H1 (cell line): ENCODE data around the gene MAP2K5. TPM values are rescaled to one million over a fixed set of nuclear protein-coding genes. Genes with fewer than 3 reads are reported as not detected.

Experiments
- CTCF ChIA-PET: fragments of 300-600 bp; sonication (Branson Sonifier 250); formaldehyde crosslinking; loops from one replicate; lab custom pipeline; 2021; ENCODE audit not compliant: partially characterized antibody; lab: Charles Lee
- POLR2A ChIA-PET: fragments of 300-600 bp; sonication (Branson Sonifier 250); formaldehyde crosslinking; loops from one replicate; lab custom pipeline; 2021; ENCODE audit warnings: inconsistent platforms; ENCODE audit not compliant: partially characterized antibody; lab: Charles Lee
- DNase-seq, 2 experiments: peaks; one replicate each; pipeline versions ENCODE4 v3.0.0 to v3.0.0-alpha.2; 2010 to 2022; ENCODE audit warnings: low spot score in 2 of 2, low read depth in 1 of 2, mixed read lengths in 1 of 2
- FAIRE-seq: peaks from 2 replicates; lab custom pipeline; 2011; peaks lifted over from hg19 to GRCh38; lab: Jason Lieb, UNC
- H2AFZ ChIP-seq: 2 replicates; pipeline ENCODE4 v1.8.1; 2012; ENCODE audit warnings: low read length, inconsistent platforms
- H2AK5ac ChIP-seq: 2 replicates; pipeline ENCODE4 v1.6.1; 2013; ENCODE audit warnings: low read depth, low read length
- H2BK120ac ChIP-seq: replicated peaks from 2 replicates; pipeline ENCODE3; 2013; ENCODE audit warnings: low read depth, low read length, inconsistent platforms
- H2BK12ac ChIP-seq: 2 replicates; pipeline ENCODE4 v1.6.1; 2013; ENCODE audit warnings: low read depth, low read length
- H2BK15ac ChIP-seq: 2 replicates; pipeline ENCODE4 v1.6.1; 2013; ENCODE audit warnings: low read length
- H2BK20ac ChIP-seq: 2 replicates; pipeline ENCODE4 v1.6.1; 2013; ENCODE audit warnings: low read length
- H2BK5ac ChIP-seq: 2 replicates; pipeline ENCODE4 v1.6.1; 2013; ENCODE audit warnings: low read depth, low read length
- H3K14ac ChIP-seq: 2 replicates; pipeline ENCODE4 v1.6.1; 2013; ENCODE audit warnings: inconsistent platforms; ENCODE audit not compliant: insufficient read length
- H3K18ac ChIP-seq: 2 replicates; pipeline ENCODE4 v1.6.1; 2013; ENCODE audit warnings: low read length; ENCODE audit errors: extremely low read depth
- H3K23ac ChIP-seq: 2 replicates; pipeline ENCODE4 v1.6.1; 2013; ENCODE audit warnings: inconsistent platforms; ENCODE audit not compliant: insufficient read length
- H3K23me2 ChIP-seq: 2 replicates; pipeline ENCODE4 v1.6.1; 2013; ENCODE audit warnings: low read depth, low read length
- H3K27ac ChIP-seq: 2 replicates; pipeline ENCODE4 v1.6.1; 2011; ENCODE audit warnings: low read depth, low read length, inconsistent platforms
- H3K27me3 ChIP-seq, 4 experiments: replicated peaks in 1 of 4; 1 replicate in 1 of 4; 2 replicates in 3 of 4; pipeline versions ENCODE4 v1.6.1 to v1.8.1; 2011 to 2013; ENCODE audit warnings: low read length in 3 of 4, mild to moderate bottlenecking in 3 of 4, inconsistent platforms in 2 of 4, mixed read lengths in 2 of 4, moderate library complexity in 1 of 4; ENCODE audit not compliant: control insufficient read depth in 3 of 4, insufficient read depth in 3 of 4; ENCODE audit errors: extremely low read depth in 1 of 4
- H3K36me3 ChIP-seq, 4 experiments: 2 replicates each; pipeline versions ENCODE4 v1.6.1 to v1.8.1; 2011 to 2013; ENCODE audit warnings: mild to moderate bottlenecking in 4 of 4, low read length in 3 of 4, moderate library complexity in 2 of 4, control low read depth in 1 of 4, inconsistent platforms in 1 of 4; ENCODE audit not compliant: insufficient read depth in 4 of 4, control insufficient read depth in 2 of 4
- H3K4ac ChIP-seq: replicated peaks from 2 replicates; pipeline ENCODE3; 2013; ENCODE audit warnings: low read length, low read depth, mixed read lengths, inconsistent platforms; ENCODE audit not compliant: insufficient read length
- H3K4me1 ChIP-seq, 4 experiments: replicated peaks in 1 of 4; 1 replicate in 1 of 4; 2 replicates in 3 of 4; pipeline versions ENCODE4 v1.6.1 to v1.8.1; 2011 to 2013; ENCODE audit warnings: low read length in 3 of 4, inconsistent platforms in 2 of 4, mixed read lengths in 1 of 4; ENCODE audit not compliant: insufficient read depth in 4 of 4, control insufficient read depth in 3 of 4
- H3K4me2 ChIP-seq, 2 experiments: 2 replicates each; pipeline versions ENCODE4 v1.6.1 to v1.8.1; 2011 to 2013; ENCODE audit warnings: low read depth in 2 of 2, low read length in 2 of 2, control low read depth in 1 of 2, inconsistent platforms in 1 of 2, mild to moderate bottlenecking in 1 of 2; ENCODE audit not compliant: insufficient read depth in 1 of 2
- H3K4me3 ChIP-seq, 4 experiments: fragments of 200-600, 300-600 bp in 1 of 4; sonication (generic), shearing (Covaris generic), sonication (Bioruptor Twin) in 1 of 4; 2 replicates each; pipeline versions ENCODE4 v1.5.1 to v1.8.1; 2011 to 2016; ENCODE audit warnings: low read length in 4 of 4, low read depth in 3 of 4, control low read depth in 2 of 4, inconsistent platforms in 2 of 4, mild to moderate bottlenecking in 2 of 4, mixed read lengths in 1 of 4, moderate library complexity in 1 of 4; ENCODE audit not compliant: insufficient read depth in 2 of 4; ENCODE audit errors: extremely low read depth in 1 of 4
- H3K56ac ChIP-seq: replicated peaks from 2 replicates; pipeline ENCODE3; 2013; ENCODE audit warnings: low read depth, mild to moderate bottlenecking, mixed read lengths, low read length, inconsistent platforms; ENCODE audit not compliant: insufficient read length
- H3K79me1 ChIP-seq: 2 replicates; pipeline ENCODE4 v1.6.1; 2013; ENCODE audit warnings: low read depth, low read length, control low read depth
- H3K79me2 ChIP-seq, 2 experiments: 2 replicates each; pipeline versions ENCODE4 v1.6.1 to v1.8.1; 2012 to 2013; ENCODE audit warnings: low read length in 2 of 2, mild to moderate bottlenecking in 2 of 2, inconsistent platforms in 1 of 2; ENCODE audit not compliant: insufficient read depth in 2 of 2, control insufficient read depth in 1 of 2
- H3K9ac ChIP-seq, 4 experiments: replicated peaks in 1 of 4; 1 replicate in 1 of 4; 2 replicates in 3 of 4; pipeline versions ENCODE4 v1.6.1 to v1.8.1; 2011 to 2013; ENCODE audit warnings: low read depth in 3 of 4, low read length in 3 of 4, control low read depth in 2 of 4, mild to moderate bottlenecking in 2 of 4, moderate library complexity in 2 of 4, inconsistent platforms in 1 of 4; ENCODE audit errors: extremely low read depth in 1 of 4
- H3K9me3 ChIP-seq, 2 experiments: 2 replicates each; pipeline versions ENCODE4 v1.6.1 to v1.8.1; 2012 to 2013; ENCODE audit warnings: mild to moderate bottlenecking in 2 of 2, moderate library complexity in 2 of 2, control low read depth in 1 of 2, inconsistent platforms in 1 of 2, low read depth in 1 of 2, low read length in 1 of 2, mixed read lengths in 1 of 2; ENCODE audit not compliant: insufficient read depth in 2 of 2
- H4K20me1 ChIP-seq, 2 experiments: replicated peaks in 1 of 2; 2 replicates each; pipeline versions ENCODE3 to v1.8.1; 2011 to 2013; ENCODE audit warnings: inconsistent platforms in 2 of 2, low read length in 2 of 2, mild to moderate bottlenecking in 1 of 2; ENCODE audit not compliant: insufficient read depth in 2 of 2, control insufficient read depth in 1 of 2
- H4K5ac ChIP-seq: 2 replicates; pipeline ENCODE4 v1.6.1; 2013; ENCODE audit warnings: low read length, low read depth, mixed read lengths, inconsistent platforms; ENCODE audit not compliant: insufficient read length
- H4K8ac ChIP-seq: 2 replicates; pipeline ENCODE4 v1.8.0; 2013; ENCODE audit warnings: mild to moderate bottlenecking, moderate library complexity, low read length, inconsistent platforms; ENCODE audit not compliant: insufficient read depth; ENCODE audit errors: extremely low read depth
- H4K91ac ChIP-seq: replicated peaks from 2 replicates; pipeline ENCODE3; 2013; ENCODE audit warnings: low read length, mixed read lengths, inconsistent platforms; ENCODE audit not compliant: insufficient read length
- BRCA1 ChIP-seq: IDR thresholded peaks from 2 replicates; pipeline ENCODE4 v1.6.1; 2012; ENCODE audit warnings: low read depth, low read length, improper control_type of control experiment
- CBX5 ChIP-seq: fragments of 300-800, 300-1000 bp; sonication (generic); IDR thresholded peaks from 2 replicates; pipeline ENCODE4 v1.7.1; 2016; ENCODE audit warnings: antibody characterized with exemption, low read length, low read depth
- CBX8 ChIP-seq: fragments of 300-800, 300-1000 bp; sonication (generic); IDR thresholded peaks from 2 replicates; pipeline ENCODE4 v1.7.1; 2016; ENCODE audit warnings: low read depth, low read length, borderline replicate concordance
- EP300 ChIP-seq, 2 experiments: IDR thresholded peaks; 1 replicate in 1 of 2; 2 replicates in 1 of 2; pipeline ENCODE4 v1.6.1; 2011 to 2012; ENCODE audit warnings: low read depth in 2 of 2, low read length in 2 of 2, mild to moderate bottlenecking in 2 of 2, borderline replicate concordance in 1 of 2, inconsistent platforms in 1 of 2, moderate library complexity in 1 of 2
- FOSL1 ChIP-seq: IDR thresholded peaks from 2 replicates; pipeline ENCODE4 v1.6.1; 2011; ENCODE audit warnings: mild to moderate bottlenecking, low read depth, low read length, moderate library complexity; ENCODE audit not compliant: insufficient read depth
- JUN ChIP-seq: IDR thresholded peaks from 2 replicates; pipeline ENCODE4 v1.6.1; 2011; ENCODE audit warnings: low read depth, mild to moderate bottlenecking, improper control_type of control experiment, low read length
- RNF2 ChIP-seq: fragments of 200-900, 300-1000 bp; sonication (generic); IDR thresholded peaks from 2 replicates; pipeline ENCODE4 v1.7.1; 2016; ENCODE audit warnings: borderline replicate concordance, low read depth, mild to moderate bottlenecking, antibody characterized with exemption, low read length; ENCODE audit not compliant: poor library complexity, severe bottlenecking; ENCODE audit errors: missing control alignments
- SIRT6 ChIP-seq: IDR thresholded peaks from one replicate; pipeline ENCODE4 v1.7.1; 2012; ENCODE audit warnings: low read length, inconsistent platforms
- SP1 ChIP-seq: IDR thresholded peaks from 2 replicates; pipeline ENCODE4 v1.6.1; 2011; ENCODE audit warnings: low read depth, low read length
- TEAD4 ChIP-seq: IDR thresholded peaks from 2 replicates; pipeline ENCODE4 v1.6.1; 2012; ENCODE audit warnings: low read depth, low read length, inconsistent platforms, mixed read lengths
- WGBS, 2 experiments: shearing (Covaris generic) in 1 of 2; methylation state at CpG; one replicate each; pipeline versions ENCODE4 v1.1.6 to v1.1.7; 2013 to 2015; ENCODE audit warnings: low lambda C conversion rate in 2 of 2, mixed read lengths in 2 of 2, inconsistent platforms in 1 of 2, low coverage in 1 of 2, missing lambda C conversion rate in 1 of 2; ENCODE audit not compliant: insufficient replicate concordance in 2 of 2, insufficient coverage in 1 of 2, insufficient read length in 1 of 2; ENCODE audit errors: extremely low coverage in 1 of 2, missing lambda C conversion rate in 1 of 2; 5-methylcytosine and 5-hydroxymethylcytosine counted together
- polyA plus RNA-seq, 7 experiments: library from polyadenylated mRNA; depleted of rRNA in 3 of 7; stranded (reverse) in 5 of 7; unstranded in 2 of 7; fragments of >200 nt in 5 of 7; fragments of 200-250 nt in 2 of 7; gene quantifications; 1 replicate in 5 of 7; 2 replicates in 1 of 7; 4 replicates in 1 of 7; pipeline versions ENCODE4 v1.2.1 to v1.2.3, GENCODE V29; 2011 to 2013; ENCODE audit warnings: missing spikeins in 2 of 7, mixed read lengths in 2 of 7
- total RNA-seq: library from RNA; stranded (reverse); fragmentation: NEBNext Ultra II Directional; extraction: Animal tissue kit (Norgen Biotek cat#: 25700); gene quantifications from 2 replicates; pipeline ENCODE4 v1.2.1, GENCODE V29; 2021
- TF ChIP-seq, protein P1 (sequence below): IDR thresholded peaks from 2 replicates; pipeline ENCODE4 v1.6.1; 2012; ENCODE audit warnings: inconsistent platforms
- TF ChIP-seq, protein P2 (sequence below): IDR thresholded peaks from 2 replicates; pipeline ENCODE4 v1.6.1; 2011; ENCODE audit warnings: low read length, improper control_type of control experiment

Gene MAP2K5
- total and polyA plus RNA-seq, 2 of the 8 experiments (the other 6 are each of a cell fraction or from before 2014, with no cell fraction given) = 4.4 to 15.8 TPM

DNA sequence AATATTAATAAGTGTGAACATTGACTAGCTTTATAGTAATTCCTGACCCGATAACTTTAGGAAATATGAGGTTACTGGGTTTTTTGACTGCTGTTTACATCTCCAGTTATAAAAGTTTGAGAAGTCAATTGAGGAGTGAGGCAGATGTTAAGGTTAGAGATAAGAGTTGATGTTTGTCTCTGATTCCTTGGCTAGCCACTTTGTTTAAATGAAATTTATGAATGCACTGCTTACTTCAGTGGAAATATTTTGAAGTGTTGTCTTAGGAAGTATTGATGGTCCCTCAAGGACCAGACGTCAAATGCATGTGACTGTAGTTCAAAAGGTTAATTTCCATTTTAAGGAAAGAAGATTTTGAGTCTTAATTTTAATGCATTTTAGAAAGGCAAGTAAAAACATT lies 41.7 kb downstream of the MAP2K5 start:
- no peak for FAIRE-seq

More for the DNA sequence above, 41.7 kb downstream of the MAP2K5 start:
- no peak overlapping the region for H3K4me3 ChIP-seq
- no peak overlapping the region for H2BK120ac ChIP-seq
- no peaks in the 10 kb centered on the region for H3K79me1 ChIP-seq
- H2BK20ac ChIP-seq = no peak overlapping the region
- peaks cover 2 to 8% (median 6%) of the 10 kb centered on the region in 4 experiments; a peak in 5 of 8 replicates for H3K36me3 ChIP-seq
- no peak overlapping the region for H4K8ac ChIP-seq
- H3K23me2 ChIP-seq = no peaks in the 10 kb centered on the region
- no peak overlapping the region for H3K56ac ChIP-seq
- WGBS, 2 experiments = 92% methylated on average over 2 of the region's 2 CpGs; no CpG with 5 or more reads in 1 of the 2 experiments
- no peak overlapping the region for H3K9ac ChIP-seq
- no peak overlapping the region for H2BK12ac ChIP-seq
- H2AK5ac ChIP-seq = no peak overlapping the region
- no peak overlapping the region for H3K4me2 ChIP-seq
- no peak overlapping the region for H2BK5ac ChIP-seq
- no peak overlapping the region for H3K23ac ChIP-seq
- ChIA-PET POLR2A (no interaction called here), CTCF (no interaction called here)
- H2AFZ ChIP-seq = no peak overlapping the region
- no peak overlapping the region for H3K27ac ChIP-seq
- no peak for DNase-seq
- H3K18ac ChIP-seq = no peak overlapping the region
- no peak overlapping the region for H3K14ac ChIP-seq
- no peak overlapping the region for H3K4ac ChIP-seq
- no peak overlapping the region for H4K91ac ChIP-seq
- no peaks in the 10 kb centered on the region for H3K4me1 ChIP-seq
- H3K27me3 ChIP-seq = no peaks in the 10 kb centered on the region
- TF ChIP-seq EP300 (IDR thresholded peaks at IDR 0.05; ENCODE audit: borderline replicate concordance in 1 of 2, low read depth in 2 of 2, low read length in 2 of 2) (no peak), RNF2 (no peak), TEAD4 (no peak), CBX8 (no peak), FOSL1 (no peak), JUN (no peak), SP1 (no peak), CBX5 (no peak), SIRT6 (no peak), BRCA1 (no peak)
- TF ChIP-seq, protein P1, sequence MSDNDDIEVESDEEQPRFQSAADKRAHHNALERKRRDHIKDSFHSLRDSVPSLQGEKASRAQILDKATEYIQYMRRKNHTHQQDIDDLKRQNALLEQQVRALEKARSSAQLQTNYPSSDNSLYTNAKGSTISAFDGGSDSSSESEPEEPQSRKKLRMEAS = no peak
- TF ChIP-seq, protein P2, sequence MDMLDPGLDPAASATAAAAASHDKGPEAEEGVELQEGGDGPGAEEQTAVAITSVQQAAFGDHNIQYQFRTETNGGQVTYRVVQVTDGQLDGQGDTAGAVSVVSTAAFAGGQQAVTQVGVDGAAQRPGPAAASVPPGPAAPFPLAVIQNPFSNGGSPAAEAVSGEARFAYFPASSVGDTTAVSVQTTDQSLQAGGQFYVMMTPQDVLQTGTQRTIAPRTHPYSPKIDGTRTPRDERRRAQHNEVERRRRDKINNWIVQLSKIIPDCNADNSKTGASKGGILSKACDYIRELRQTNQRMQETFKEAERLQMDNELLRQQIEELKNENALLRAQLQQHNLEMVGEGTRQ = no peak
- no peak overlapping the region for H2BK15ac ChIP-seq
- H4K20me1 ChIP-seq = no peaks in the 10 kb centered on the region
- no peak overlapping the region for H4K5ac ChIP-seq
- H3K9me3 ChIP-seq = no peaks in the 10 kb centered on the region
- no peaks in the 10 kb centered on the region for H3K79me2 ChIP-seq
